Stimulated activated CD8-positive, alpha-beta memory T cell treated with anti-CD3 and anti-CD28 coated beads, Interleukin-15, amount 100 ng/mL, for 1 hour (primary cell): ENCODE results near the gene STIM1.
A peak's percentile ranks its signal among the peaks of the same experiment; 100 is the strongest.

ENCODE experiments used
- DNase-seq: peaks from one replicate; pipeline ENCODE4 v3.0.0-alpha.2; 2020; ENCODE audit warnings: low read depth

Gene STIM1

GRCh38 chr11:3916962-3917361 is 61.5 kb downstream of the STIM1 start:
- DNase-seq = no peak

GRCh38 chr11:3920148-3920852 is 64.8 kb downstream of the STIM1 start:
- peak; percentile 57 for DNase-seq

GRCh38 chr11:3922056-3922455 is 66.6 kb downstream of the STIM1 start:
- DNase-seq = no peak

- no peak for DNase-seq
These were observed 70.0 kb downstream of the STIM1 start for GRCh38 chr11:3925513-3925912.

- no peak for DNase-seq
These were observed 71.1 kb downstream of the STIM1 start for GRCh38 chr11:3926458-3927095.

- DNase-seq = no peak
These were observed 71.8 kb downstream of the STIM1 start for GRCh38 chr11:3927129-3927796.

GRCh38 chr11:3929232-3929631 is 73.8 kb downstream of the STIM1 start:
- DNase-seq = no peak

GRCh38 chr11:3929649-3930048 is 74.2 kb downstream of the STIM1 start:
- no peak for DNase-seq

GRCh38 chr11:3932698-3933097 is 77.2 kb downstream of the STIM1 start:
- DNase-seq = no peak

- no peak for DNase-seq
These were observed 77.7 kb downstream of the STIM1 start for GRCh38 chr11:3933165-3933628.

GRCh38 chr11:3934658-3935057 is 79.2 kb downstream of the STIM1 start:
- DNase-seq = no peak

GRCh38 chr11:3936517-3936916 is 81.1 kb downstream of the STIM1 start:
- no peak for DNase-seq

GRCh38 chr11:3939211-3939610 is 83.7 kb downstream of the STIM1 start:
- no peak for DNase-seq

- DNase-seq = no peak
These were observed 84.3 kb downstream of the STIM1 start for GRCh38 chr11:3939651-3940190.

- no peak for DNase-seq
These were observed 86.9 kb downstream of the STIM1 start for GRCh38 chr11:3942160-3942955.

- DNase-seq = no peak
These were observed 87.6 kb downstream of the STIM1 start for GRCh38 chr11:3942956-3943497.

GRCh38 chr11:3944198-3944597 is 88.7 kb downstream of the STIM1 start:
- no peak for DNase-seq

- DNase-seq = no peak
These were observed 91.1 kb downstream of the STIM1 start for GRCh38 chr11:3946455-3947017.

GRCh38 chr11:3947061-3947460 is 91.6 kb downstream of the STIM1 start:
- DNase-seq = peak; percentile 11

- no peak for DNase-seq
These were observed 93.7 kb downstream of the STIM1 start for GRCh38 chr11:3949125-3949524.

- no peak for DNase-seq
These were observed 95.7 kb downstream of the STIM1 start for GRCh38 chr11:3950996-3951660.
